Fibroblast of skin of abdomen (primary cell): ENCODE results near the gene FOXS1. TPM values are rescaled to one million over a fixed set of nuclear protein-coding genes. Genes with fewer than 3 reads are reported as not detected.

Source experiments
- DNase-seq: peaks from one replicate; pipeline ENCODE4 v3.0.0-alpha.2; 2013
- polyA plus RNA-seq, 2 experiments: library from polyadenylated mRNA; unstranded; fragments of 120-200 nt; gene quantifications; one replicate each; pipeline ENCODE4 v1.2.1, GENCODE V29; 2013; ENCODE audit not compliant: insufficient read length in 2 of 2

The FOXS1 gene
- polyA plus RNA-seq (2013, experiment 1 of 2; ENCODE audit: insufficient read length), result 1.1 TPM
- polyA plus RNA-seq (2013, experiment 2 of 2; ENCODE audit: insufficient read length), result 0.99 TPM

GRCh38 chr20:31845300-31845863, at the start of gene FOXS1:
Gene FOXS1, minus strand, starts transcription at chr20:31845604. Its CDS starts 62 bp downstream, at chr20:31845542.
- DNase-seq, result no peak

DNA sequence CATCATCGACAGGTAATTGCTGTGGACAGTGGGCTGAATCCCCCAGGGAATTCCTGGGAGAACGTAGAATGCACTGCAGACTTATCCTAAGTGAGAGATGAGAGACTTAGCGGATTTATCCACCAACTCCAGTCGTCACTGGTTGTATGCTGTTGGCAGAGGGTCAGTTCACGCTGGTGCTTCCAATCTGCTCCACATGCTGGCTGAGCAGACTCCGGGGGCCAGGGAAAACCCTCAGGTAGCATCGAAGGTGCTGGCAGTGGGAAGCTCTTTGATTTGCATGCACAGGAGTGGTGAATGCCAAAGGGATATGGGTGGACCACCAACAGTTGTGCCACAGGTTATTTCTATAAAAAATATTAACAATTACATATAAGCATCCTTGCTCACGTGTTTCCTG, 45.2 kb upstream of the FOXS1 start:
- no peak for DNase-seq

DNA sequence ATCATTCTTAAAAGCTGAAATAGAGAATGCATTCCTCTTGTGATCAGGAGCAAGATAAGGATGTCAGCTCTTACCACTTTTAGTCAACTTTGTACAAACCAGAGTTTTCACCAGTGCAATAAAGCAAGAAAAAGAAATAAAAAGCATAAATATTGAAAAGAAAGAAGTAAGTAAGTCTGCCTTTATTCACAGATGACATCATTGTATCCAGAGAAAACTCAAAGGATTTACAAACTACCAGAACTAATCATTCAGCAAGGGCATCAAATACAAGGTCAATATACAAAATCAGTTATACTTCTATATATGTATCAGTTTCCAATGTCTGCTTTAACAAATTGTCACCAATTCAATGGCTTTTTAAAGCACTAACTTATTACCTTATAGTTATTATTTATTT, 38.4 kb upstream of the FOXS1 start:
- DNase-seq, result no peak

GRCh38 chr20:31881945-31882344, 36.5 kb upstream of the FOXS1 start:
- no peak for DNase-seq

GRCh38 chr20:31879143-31879987, 34.0 kb upstream of the FOXS1 start:
- peak; percentile 95 for DNase-seq

- no peak for DNase-seq
Measured at GRCh38 chr20:31877684-31878083, 32.3 kb upstream of the FOXS1 start.

- DNase-seq, result no peak
Measured at GRCh38 chr20:31875671-31876070, 30.3 kb upstream of the FOXS1 start.

DNA sequence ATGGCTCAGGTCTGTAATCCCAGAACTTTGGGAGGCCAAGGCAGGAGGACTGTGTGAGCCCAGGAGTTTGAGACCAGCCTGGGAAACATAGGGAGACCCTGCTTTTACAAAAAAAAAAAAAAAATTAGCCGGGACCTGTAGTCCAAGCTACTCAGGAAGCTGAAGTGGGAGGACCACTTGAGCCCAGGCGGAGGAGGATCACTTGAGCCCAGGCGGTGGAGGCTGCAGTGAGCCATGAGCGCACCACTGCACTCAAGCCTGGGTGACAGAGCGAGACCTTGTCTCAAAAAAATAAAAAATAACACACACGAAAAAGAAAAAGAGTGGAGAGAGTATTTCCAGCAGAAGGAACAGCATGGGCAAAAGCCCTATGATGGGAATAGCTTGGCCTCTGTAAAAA, 27.0 kb upstream of the FOXS1 start:
- DNase-seq, result no peak

DNA sequence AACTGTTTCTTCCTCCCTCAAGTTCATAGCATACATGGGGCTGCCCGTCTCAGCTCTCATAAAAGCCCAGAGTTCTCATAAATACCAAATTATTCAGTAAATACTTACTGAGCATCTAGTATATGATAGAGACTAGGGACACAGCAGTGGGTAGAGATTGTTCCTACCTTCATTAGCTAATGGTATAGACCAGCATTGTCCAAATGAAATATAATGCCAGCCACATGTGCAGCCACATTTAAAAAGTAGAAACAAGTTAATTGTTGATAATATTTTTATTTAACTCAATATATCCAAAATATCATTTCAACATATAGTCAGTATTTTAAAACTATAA, 26.2 kb upstream of the FOXS1 start:
- DNase-seq, result no peak

DNA sequence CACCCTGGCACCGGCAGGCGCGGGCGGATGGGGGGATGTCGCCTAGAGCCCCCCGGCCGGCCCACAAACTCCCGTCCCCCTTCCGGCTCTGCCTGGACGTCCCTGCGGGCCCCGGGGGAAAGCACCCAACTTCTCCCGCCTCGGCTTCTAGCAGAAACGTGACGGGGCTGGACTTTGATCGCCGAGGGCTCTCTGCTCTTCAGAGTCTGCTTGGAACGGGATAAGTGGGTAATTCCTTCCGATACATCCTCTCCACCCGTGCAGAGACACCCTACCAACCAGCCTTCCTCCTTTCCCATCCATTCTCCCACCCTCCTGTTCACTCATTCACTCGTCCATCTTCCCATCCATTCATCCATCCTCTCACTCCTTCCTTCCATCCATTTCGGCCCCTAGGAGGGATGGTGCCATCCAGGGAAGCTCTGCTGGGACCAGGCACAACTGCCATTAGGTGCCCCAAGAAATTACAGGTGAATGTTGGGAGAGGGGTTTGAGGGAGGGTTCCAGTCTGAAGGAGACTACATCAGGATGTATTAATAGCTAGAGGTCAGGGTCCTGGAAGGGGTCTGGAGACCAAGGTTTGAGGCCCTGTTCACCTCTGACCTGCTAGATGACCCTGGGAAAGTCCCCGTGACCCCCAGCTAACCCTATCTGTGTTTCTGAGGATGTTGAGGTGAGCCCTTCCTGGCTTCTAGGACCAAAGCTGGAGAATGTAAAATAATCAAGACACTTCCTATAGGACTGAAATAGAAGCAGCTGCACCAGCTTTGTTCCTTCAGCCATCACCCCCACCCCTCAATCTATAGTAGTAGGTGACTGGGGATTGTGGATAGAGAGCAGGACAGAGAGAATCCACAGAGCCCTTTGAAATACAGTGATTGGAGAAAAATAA, 25.6 kb upstream of the FOXS1 start:
- DNase-seq, result no peak

- no peak for DNase-seq
Measured at GRCh38 chr20:31869942-31870725, 24.7 kb upstream of the FOXS1 start, which contains the start of the genes DUSP15 and TTLL9. Gene DUSP15, minus strand, starts transcription at chr20:31870527. Its CDS starts 190 bp downstream, at chr20:31870337. Gene TTLL9, plus strand, starts transcription at chr20:31870634. Its CDS starts 493 bp downstream, at chr20:31871127.

- no peak for DNase-seq
Measured at GRCh38 chr20:31869673-31869941, 24.2 kb upstream of the FOXS1 start.

- DNase-seq, result no peak
Measured at GRCh38 chr20:31868853-31869672, 23.7 kb upstream of the FOXS1 start.

- DNase-seq, result no peak
Measured at GRCh38 chr20:31866221-31866620, 20.8 kb upstream of the FOXS1 start.

DNA sequence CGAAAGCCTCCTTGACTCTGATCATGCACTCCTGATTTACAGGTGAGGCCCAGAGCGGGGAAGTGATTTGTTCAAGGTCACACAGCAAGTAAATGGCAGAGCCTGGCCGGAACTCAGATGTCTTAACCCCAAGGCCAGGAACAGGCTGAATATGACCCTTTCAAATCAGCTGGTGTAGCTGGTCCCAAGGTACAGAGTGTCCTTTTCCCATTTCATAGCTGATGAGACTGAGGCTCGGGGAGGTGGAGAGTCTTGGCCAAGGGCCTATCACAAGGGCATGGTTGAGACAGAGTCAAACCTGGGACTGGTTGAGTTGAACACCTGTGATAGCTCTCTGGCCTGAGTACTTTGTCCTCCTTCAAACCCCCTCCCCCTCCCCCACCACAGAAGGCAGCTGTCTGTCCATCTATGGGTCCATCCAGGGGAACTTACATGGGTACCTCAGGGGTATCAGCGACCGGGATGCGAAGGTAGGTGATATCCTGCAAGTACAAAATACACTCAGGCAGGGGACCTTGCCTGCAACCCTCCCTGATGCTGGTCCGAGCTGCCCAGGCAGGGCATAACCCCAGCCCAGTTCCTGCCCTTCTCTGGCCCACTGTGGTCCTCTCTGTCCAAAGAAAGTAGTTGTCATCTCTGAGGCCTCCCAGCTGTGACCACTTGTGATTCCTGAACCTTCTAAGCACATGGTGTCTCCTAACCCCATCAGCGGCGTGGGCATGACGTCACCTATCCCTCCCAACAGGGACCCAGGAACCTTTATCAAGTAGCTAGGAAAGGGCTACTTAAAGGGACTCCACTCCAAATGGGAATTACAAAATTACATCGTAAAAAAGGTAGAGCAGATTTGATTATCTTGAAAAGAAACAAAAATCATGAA, 19.4 kb upstream of the FOXS1 start:
- DNase-seq, result no peak

GRCh38 chr20:31863296-31864085, 18.1 kb upstream of the FOXS1 start:
- DNase-seq, result no peak

GRCh38 chr20:31862506-31862905, 17.1 kb upstream of the FOXS1 start:
- DNase-seq, result no peak

DNA sequence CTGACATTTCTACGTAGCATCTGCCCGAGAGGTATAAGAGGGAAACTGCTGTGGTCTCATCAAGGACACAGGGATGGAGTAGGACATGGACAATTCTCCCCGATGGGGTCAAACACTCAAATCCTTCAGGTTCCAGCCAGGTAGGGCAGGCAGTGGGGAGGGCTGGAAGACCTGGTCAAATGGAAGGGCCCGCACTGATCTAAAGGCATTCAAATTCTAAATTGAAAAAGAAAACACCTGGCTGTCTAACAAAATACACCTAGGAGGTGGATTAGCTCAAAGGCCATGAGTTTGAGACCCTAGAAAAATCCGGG, 16.7 kb upstream of the FOXS1 start:
- no peak for DNase-seq

- DNase-seq, result peak; percentile 48
Measured at GRCh38 chr20:31861385-31862156, 16.2 kb upstream of the FOXS1 start.
